ENCODE measurements around the gene PRR35.

PRR35 gene

GRCh38 chr16:549544-550263 lies 10.5 kb upstream of the PRR35 start:
- no peak for DNase-seq

GRCh38 chr16:551210-551609 lies 9.0 kb upstream of the PRR35 start:
- no peak for DNase-seq

- DNase-seq, result no peak
These were observed 8.0 kb upstream of the PRR35 start for GRCh38 chr16:552171-552570.

GRCh38 chr16:553601-554296 lies 6.4 kb upstream of the PRR35 start:
- no peak for DNase-seq

GRCh38 chr16:554297-554621 lies 5.9 kb upstream of the PRR35 start:
- DNase-seq, result no peak

GRCh38 chr16:554640-555365 lies 5.4 kb upstream of the PRR35 start:
- no peak for DNase-seq

- DNase-seq, result no peak
These were observed 4.4 kb upstream of the PRR35 start for GRCh38 chr16:555528-556473.

- DNase-seq, result no peak
These were observed 3.6 kb upstream of the PRR35 start for GRCh38 chr16:556474-557173.

- no peak for DNase-seq
These were observed 2.5 kb upstream of the PRR35 start for GRCh38 chr16:557463-558297.

- no peak for DNase-seq
These were observed 1.7 kb upstream of the PRR35 start for GRCh38 chr16:558298-559020.

- DNase-seq, result no peak
These were observed 1.2 kb upstream of the PRR35 start for GRCh38 chr16:559021-559380.

GRCh38 chr16:559411-560203 lies 587 bp upstream of the PRR35 start:
- DNase-seq, result no peak

- DNase-seq, result no peak
These were observed 663 bp downstream of the PRR35 start for GRCh38 chr16:560701-561412.

GRCh38 chr16:561413-561794 lies 1.2 kb downstream of the PRR35 start:
- no peak for DNase-seq

- no peak for DNase-seq
These were observed 2.1 kb downstream of the PRR35 start for GRCh38 chr16:561957-562938.

- DNase-seq, result no peak
These were observed 3.0 kb downstream of the PRR35 start for GRCh38 chr16:563072-563644.

GRCh38 chr16:564690-565418 lies 4.7 kb downstream of the PRR35 start:
- no peak for DNase-seq
